SW 1271 (cell line): ENCODE data around the gene GNA14.
"Not testable (repeated sequence)": the region's sequence is repeated elsewhere in the genome, so short reads cannot be mapped to it uniquely, and the experiment has no call there.

Experiments
- DNase-seq, 2 experiments: peaks; one replicate each; lab custom pipeline; 2025; lab: John Stamatoyannopoulos, UW

The GNA14 gene

GRCh38 chr9:77402286-77402685 is 245.8 kb downstream of the GNA14 start:
- DNase-seq, result no peak

- DNase-seq, result no peak
These were observed 248.2 kb downstream of the GNA14 start for GRCh38 chr9:77399964-77400363.

- not testable (repeated sequence) for DNase-seq
These were observed 249.5 kb downstream of the GNA14 start for GRCh38 chr9:77398581-77398980.

GRCh38 chr9:77392328-77392727 is 255.8 kb downstream of the GNA14 start:
- no peak for DNase-seq

- no peak for DNase-seq
These were observed 256.3 kb downstream of the GNA14 start for GRCh38 chr9:77391834-77392233.

- no peak for DNase-seq
These were observed 261.9 kb downstream of the GNA14 start for GRCh38 chr9:77386187-77386586.

- no peak for DNase-seq
These were observed 263.7 kb downstream of the GNA14 start for GRCh38 chr9:77384406-77384805.

- no peak for DNase-seq
These were observed 272.1 kb downstream of the GNA14 start for GRCh38 chr9:77375956-77376532.

- DNase-seq, result no peak
These were observed 273.9 kb downstream of the GNA14 start for GRCh38 chr9:77374266-77374665.
